ENCODE data around the gene RSPH10B2.
A peak's percentile ranks its signal among the peaks of the same experiment; 100 is the strongest.

DNA sequence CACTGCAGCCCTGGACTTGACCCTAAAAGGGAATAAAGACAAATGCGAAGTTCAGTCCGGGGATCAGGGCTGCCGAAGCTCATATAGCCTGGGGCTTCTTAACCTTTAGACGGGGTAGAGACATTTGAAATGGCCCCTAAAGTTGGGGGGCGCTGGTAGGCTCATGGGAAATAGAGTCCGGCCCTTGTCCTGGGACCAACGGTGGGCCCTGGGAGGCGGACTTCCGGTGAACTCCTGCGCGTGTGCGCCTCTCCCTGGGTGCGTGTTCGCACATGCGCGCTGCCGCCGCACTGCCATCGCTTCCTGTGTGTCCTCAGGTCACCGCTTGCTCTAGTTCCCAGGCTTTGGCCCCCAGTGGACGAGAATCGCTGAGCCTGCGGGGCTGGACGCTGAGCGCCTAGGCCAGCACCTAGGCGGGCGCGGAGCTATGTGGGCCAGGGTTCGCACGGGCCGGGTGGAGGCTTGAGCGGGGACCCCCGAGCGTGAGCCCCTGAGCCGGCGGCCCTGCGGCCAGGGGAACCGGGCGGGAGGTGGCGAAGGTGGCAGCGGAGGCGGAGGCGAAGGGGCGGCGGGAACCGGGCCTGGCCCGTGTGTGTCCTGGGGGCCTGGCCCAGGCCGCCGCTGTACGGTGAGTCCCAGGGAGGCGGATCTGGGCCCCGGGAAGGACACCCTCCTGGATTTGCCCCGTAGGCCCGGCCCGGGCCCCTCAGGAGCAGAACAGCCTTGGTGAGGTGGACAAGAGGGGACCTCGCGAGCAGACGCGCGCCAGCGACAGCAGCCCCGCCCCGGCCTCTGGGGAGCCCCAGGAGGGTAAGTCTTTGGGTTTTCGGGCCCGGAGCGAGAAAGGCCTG is 24.2 kb upstream of the RSPH10B2 start:
- TF ChIP-seq POLR2AphosphoS5 (IDR thresholded peaks at IDR 0.05), result peak; percentile 78
- TF ChIP-seq, protein P1, sequence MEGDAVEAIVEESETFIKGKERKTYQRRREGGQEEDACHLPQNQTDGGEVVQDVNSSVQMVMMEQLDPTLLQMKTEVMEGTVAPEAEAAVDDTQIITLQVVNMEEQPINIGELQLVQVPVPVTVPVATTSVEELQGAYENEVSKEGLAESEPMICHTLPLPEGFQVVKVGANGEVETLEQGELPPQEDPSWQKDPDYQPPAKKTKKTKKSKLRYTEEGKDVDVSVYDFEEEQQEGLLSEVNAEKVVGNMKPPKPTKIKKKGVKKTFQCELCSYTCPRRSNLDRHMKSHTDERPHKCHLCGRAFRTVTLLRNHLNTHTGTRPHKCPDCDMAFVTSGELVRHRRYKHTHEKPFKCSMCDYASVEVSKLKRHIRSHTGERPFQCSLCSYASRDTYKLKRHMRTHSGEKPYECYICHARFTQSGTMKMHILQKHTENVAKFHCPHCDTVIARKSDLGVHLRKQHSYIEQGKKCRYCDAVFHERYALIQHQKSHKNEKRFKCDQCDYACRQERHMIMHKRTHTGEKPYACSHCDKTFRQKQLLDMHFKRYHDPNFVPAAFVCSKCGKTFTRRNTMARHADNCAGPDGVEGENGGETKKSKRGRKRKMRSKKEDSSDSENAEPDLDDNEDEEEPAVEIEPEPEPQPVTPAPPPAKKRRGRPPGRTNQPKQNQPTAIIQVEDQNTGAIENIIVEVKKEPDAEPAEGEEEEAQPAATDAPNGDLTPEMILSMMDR (IDR thresholded peaks at IDR 0.05; ENCODE audit: poor library complexity, severe bottlenecking), result no peak
- no peak for TF ChIP-seq EZH2 (IDR thresholded peaks at IDR 0.05; ENCODE audit: borderline replicate concordance, insufficient read depth, low read length, poor library complexity, severe bottlenecking)
- TF ChIP-seq EP300 (conservative IDR thresholded peaks at IDR 0.05; ENCODE audit: poor library complexity, severe bottlenecking), result no peak
- TF ChIP-seq MXI1 (conservative IDR thresholded peaks at IDR 0.05; ENCODE audit: poor library complexity, severe bottlenecking), result no peak
- TF ChIP-seq, protein P2, sequence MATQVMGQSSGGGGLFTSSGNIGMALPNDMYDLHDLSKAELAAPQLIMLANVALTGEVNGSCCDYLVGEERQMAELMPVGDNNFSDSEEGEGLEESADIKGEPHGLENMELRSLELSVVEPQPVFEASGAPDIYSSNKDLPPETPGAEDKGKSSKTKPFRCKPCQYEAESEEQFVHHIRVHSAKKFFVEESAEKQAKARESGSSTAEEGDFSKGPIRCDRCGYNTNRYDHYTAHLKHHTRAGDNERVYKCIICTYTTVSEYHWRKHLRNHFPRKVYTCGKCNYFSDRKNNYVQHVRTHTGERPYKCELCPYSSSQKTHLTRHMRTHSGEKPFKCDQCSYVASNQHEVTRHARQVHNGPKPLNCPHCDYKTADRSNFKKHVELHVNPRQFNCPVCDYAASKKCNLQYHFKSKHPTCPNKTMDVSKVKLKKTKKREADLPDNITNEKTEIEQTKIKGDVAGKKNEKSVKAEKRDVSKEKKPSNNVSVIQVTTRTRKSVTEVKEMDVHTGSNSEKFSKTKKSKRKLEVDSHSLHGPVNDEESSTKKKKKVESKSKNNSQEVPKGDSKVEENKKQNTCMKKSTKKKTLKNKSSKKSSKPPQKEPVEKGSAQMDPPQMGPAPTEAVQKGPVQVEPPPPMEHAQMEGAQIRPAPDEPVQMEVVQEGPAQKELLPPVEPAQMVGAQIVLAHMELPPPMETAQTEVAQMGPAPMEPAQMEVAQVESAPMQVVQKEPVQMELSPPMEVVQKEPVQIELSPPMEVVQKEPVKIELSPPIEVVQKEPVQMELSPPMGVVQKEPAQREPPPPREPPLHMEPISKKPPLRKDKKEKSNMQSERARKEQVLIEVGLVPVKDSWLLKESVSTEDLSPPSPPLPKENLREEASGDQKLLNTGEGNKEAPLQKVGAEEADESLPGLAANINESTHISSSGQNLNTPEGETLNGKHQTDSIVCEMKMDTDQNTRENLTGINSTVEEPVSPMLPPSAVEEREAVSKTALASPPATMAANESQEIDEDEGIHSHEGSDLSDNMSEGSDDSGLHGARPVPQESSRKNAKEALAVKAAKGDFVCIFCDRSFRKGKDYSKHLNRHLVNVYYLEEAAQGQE (IDR thresholded peaks at IDR 0.05; ENCODE audit: borderline replicate concordance), result no peak
- no peak for TF ChIP-seq TAF1 (IDR thresholded peaks at IDR 0.05; ENCODE audit: low read depth)

Data from neural cell (in vitro differentiated cells).